PC-9 (cell line): Measurements from ENCODE around the gene ANO4. TPM values are rescaled to one million over a fixed set of nuclear protein-coding genes. Genes with fewer than 3 reads are reported as not detected.

Experiments
- BruUV-seq: library from RNA; stranded (reverse); fragments of 400-500 nt; replicated peaks from 2 replicates; lab custom pipeline; 2021; lab: Mats Ljungman, UMichigan
- CTCF ChIA-PET: fragments of 300-600 bp; sonication (Branson Sonifier 250); formaldehyde crosslinking; loops from one replicate; lab custom pipeline; 2022; ENCODE audit warnings: antibody characterized with exemption; lab: Charles Lee
- POLR2A ChIA-PET: fragments of 300-600 bp; sonication (Branson Sonifier 250); formaldehyde crosslinking; loops from one replicate; lab custom pipeline; 2022; ENCODE audit warnings: antibody characterized with exemption; ENCODE audit not compliant: unreplicated experiment; lab: Charles Lee
- DNase-seq, 2 experiments: peaks; one replicate each; pipeline versions ENCODE4 v3.0.0 to v3.0.0-alpha.2; 2015 to 2022; ENCODE audit warnings: mixed read lengths in 1 of 2
- H2AFZ ChIP-seq: fragments of 200-600 bp; sonication (generic); 2 replicates; pipeline ENCODE4 v1.8.1; 2017; ENCODE audit warnings: antibody characterized with exemption
- H3F3A ChIP-seq: fragments of 200-600 bp; sonication (generic); 2 replicates; pipeline ENCODE4 v1.8.1; 2017; ENCODE audit warnings: antibody characterized with exemption, mild to moderate bottlenecking, low read depth; ENCODE audit not compliant: insufficient read depth
- H3K27ac ChIP-seq: fragments of 200-600 bp; sonication (generic); 2 replicates; pipeline ENCODE4 v1.6.1; 2016; ENCODE audit warnings: mixed run types
- H3K27me3 ChIP-seq: fragments of 200-600 bp; sonication (generic); 2 replicates; pipeline ENCODE4 v1.6.1; 2016; ENCODE audit warnings: low read depth, mixed run types; ENCODE audit not compliant: insufficient read depth
- H3K36me3 ChIP-seq: fragments of 200-600 bp; sonication (generic); 2 replicates; pipeline ENCODE4 v1.6.1; 2016; ENCODE audit warnings: low read depth, mixed run types
- H3K4me1 ChIP-seq: fragments of 200-600 bp; sonication (generic); replicated peaks from 2 replicates; pipeline ENCODE4 v1.6.1; 2016; ENCODE audit warnings: mixed run types; ENCODE audit not compliant: insufficient read depth
- H3K4me2 ChIP-seq: fragments of 200-600 bp; sonication (generic); 2 replicates; pipeline ENCODE4 v1.6.1; 2017; ENCODE audit warnings: mixed run types
- H3K4me3 ChIP-seq: fragments of 200-600 bp; sonication (generic); 2 replicates; pipeline ENCODE4 v1.6.1; 2016; ENCODE audit warnings: mixed run types
- H3K79me2 ChIP-seq: fragments of 200-600 bp; sonication (generic); 2 replicates; pipeline ENCODE4 v1.6.1; 2017; ENCODE audit warnings: low read depth, mixed run types
- H3K9me2 ChIP-seq: fragments of 200-600 bp; sonication (generic); 2 replicates; pipeline ENCODE4 v1.8.1; 2017; ENCODE audit warnings: mild to moderate bottlenecking; ENCODE audit not compliant: insufficient read depth
- H3K9me3 ChIP-seq: fragments of 200-600 bp; sonication (generic); 2 replicates; pipeline ENCODE4 v1.8.1; 2016; ENCODE audit warnings: low read depth; ENCODE audit not compliant: insufficient read depth
- H4K20me1 ChIP-seq: fragments of 200-600 bp; sonication (generic); 2 replicates; pipeline ENCODE4 v1.8.1; 2017; ENCODE audit not compliant: insufficient read depth
- EZH2 ChIP-seq: fragments of 200-600 bp; sonication (generic); IDR thresholded peaks from 2 replicates; pipeline ENCODE4 v1.8.0; 2017; ENCODE audit warnings: antibody characterized with exemption, low read depth
- intact Hi-C: fragments of 100-400 bp; cut with micrococcal nuclease; formaldehyde crosslinking; loops from one replicate; pipeline ENCODE4 v1.10.0; 2022; ENCODE audit not compliant: unreplicated experiment
- total RNA-seq: library from RNA; stranded (reverse); gene quantifications from 2 replicates; pipeline ENCODE4 v1.2.3, GENCODE V29; 2021
- TF ChIP-seq, protein P1 (sequence below): fragments of 200-600 bp; sonication (generic); conservative IDR thresholded peaks from 2 replicates; pipeline ENCODE4 v1.6.1; 2017; ENCODE audit warnings: mixed run types, antibody characterized with exemption, mild to moderate bottlenecking, moderate library complexity

Gene ANO4
- total RNA-seq, 1 experiment from 2014 or later: not detected

GRCh38 chr12:100974747-100975146 lies 180.2 kb downstream of the ANO4 start:
- H2AFZ ChIP-seq: no peak overlapping the region
- TF ChIP-seq, protein P1, sequence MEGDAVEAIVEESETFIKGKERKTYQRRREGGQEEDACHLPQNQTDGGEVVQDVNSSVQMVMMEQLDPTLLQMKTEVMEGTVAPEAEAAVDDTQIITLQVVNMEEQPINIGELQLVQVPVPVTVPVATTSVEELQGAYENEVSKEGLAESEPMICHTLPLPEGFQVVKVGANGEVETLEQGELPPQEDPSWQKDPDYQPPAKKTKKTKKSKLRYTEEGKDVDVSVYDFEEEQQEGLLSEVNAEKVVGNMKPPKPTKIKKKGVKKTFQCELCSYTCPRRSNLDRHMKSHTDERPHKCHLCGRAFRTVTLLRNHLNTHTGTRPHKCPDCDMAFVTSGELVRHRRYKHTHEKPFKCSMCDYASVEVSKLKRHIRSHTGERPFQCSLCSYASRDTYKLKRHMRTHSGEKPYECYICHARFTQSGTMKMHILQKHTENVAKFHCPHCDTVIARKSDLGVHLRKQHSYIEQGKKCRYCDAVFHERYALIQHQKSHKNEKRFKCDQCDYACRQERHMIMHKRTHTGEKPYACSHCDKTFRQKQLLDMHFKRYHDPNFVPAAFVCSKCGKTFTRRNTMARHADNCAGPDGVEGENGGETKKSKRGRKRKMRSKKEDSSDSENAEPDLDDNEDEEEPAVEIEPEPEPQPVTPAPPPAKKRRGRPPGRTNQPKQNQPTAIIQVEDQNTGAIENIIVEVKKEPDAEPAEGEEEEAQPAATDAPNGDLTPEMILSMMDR: no peak
- TF ChIP-seq EZH2: no peak
- H3K9me3 ChIP-seq: no peaks in the 10 kb centered on the region
- H3F3A ChIP-seq: no peaks in the 10 kb centered on the region
- no peaks in the 10 kb centered on the region for H4K20me1 ChIP-seq
- H3K9me2 ChIP-seq: no peaks in the 10 kb centered on the region
- BruUV-seq: no TSS peak
- H3K27ac ChIP-seq: no peak overlapping the region
- intact Hi-C loops: no loop called here
- POLR2A ChIA-PET: interaction anchor here (0.6 kb wide), 1 partner anchor 45 kb away, joined by 6 read pairs; no protein-coding TSS in a partner anchor
- H3K36me3 ChIP-seq: no peaks in the 10 kb centered on the region
- CTCF ChIA-PET: no interaction called here
- H3K27me3 ChIP-seq: no peaks in the 10 kb centered on the region
- H3K4me3 ChIP-seq: no peak overlapping the region
- no peaks in the 10 kb centered on the region for H3K4me1 ChIP-seq
- no peak overlapping the region for H3K4me2 ChIP-seq
- no peaks in the 10 kb centered on the region for H3K79me2 ChIP-seq
- DNase-seq: no peak

GRCh38 chr12:100976735-100977134 lies 182.2 kb downstream of the ANO4 start:
- Histone ChIP-seq H3K9me2 (no peaks in the 10 kb centered on the region), H3K4me3 (no peak overlapping the region), H3K4me1 (no peaks in the 10 kb centered on the region), H3K4me2 (no peak overlapping the region), H3K27me3 (no peaks in the 10 kb centered on the region), H3K79me2 (no peaks in the 10 kb centered on the region), H3K9me3 (no peaks in the 10 kb centered on the region), H3K27ac (no peak overlapping the region), H4K20me1 (no peaks in the 10 kb centered on the region), H3K36me3 (no peaks in the 10 kb centered on the region), H2AFZ (no peak overlapping the region), H3F3A (no peaks in the 10 kb centered on the region)
- POLR2A ChIA-PET: no interaction called here
- no peak for TF ChIP-seq EZH2
- TF ChIP-seq, protein P1: no peak
- no TSS peak for BruUV-seq
- no peak for DNase-seq
- intact Hi-C loops: no loop called here
- CTCF ChIA-PET: no interaction called here

DNA sequence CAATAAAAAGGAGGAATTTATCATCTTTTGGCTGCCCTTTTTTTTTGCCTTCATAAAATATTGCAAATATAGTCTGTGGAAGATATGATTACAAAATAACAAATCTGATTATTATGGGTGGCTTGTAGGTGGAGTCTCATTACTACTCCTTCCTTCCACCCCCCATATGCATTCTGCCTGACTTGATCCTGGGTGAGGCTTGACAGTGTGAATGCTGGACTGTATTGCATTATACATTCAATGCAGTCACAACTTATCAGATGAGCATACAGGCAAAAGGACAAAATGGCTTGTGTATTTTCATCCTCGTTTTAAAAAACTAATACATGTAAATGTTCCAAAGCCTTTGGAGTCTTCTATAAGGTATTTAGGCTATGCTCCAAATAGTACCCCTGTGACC lies 186.3 kb downstream of the ANO4 start:
- intact Hi-C loops: no loop called here
- ChIA-PET POLR2A (no interaction called here), CTCF (no interaction called here)
- DNase-seq: no peak
- no peaks in the 10 kb centered on the region for H3K79me2 ChIP-seq
- H3K4me3 ChIP-seq: no peak overlapping the region
- no peak for TF ChIP-seq EZH2
- TF ChIP-seq, protein P1: no peak
- no TSS peak for BruUV-seq
- no peaks in the 10 kb centered on the region for H3K9me3 ChIP-seq
- H3F3A ChIP-seq: no peaks in the 10 kb centered on the region
- no peaks in the 10 kb centered on the region for H4K20me1 ChIP-seq
- H3K27ac ChIP-seq: no peak overlapping the region
- no peak overlapping the region for H2AFZ ChIP-seq
- no peaks in the 10 kb centered on the region for H3K4me1 ChIP-seq
- no peaks in the 10 kb centered on the region for H3K27me3 ChIP-seq
- H3K4me2 ChIP-seq: no peak overlapping the region
- no peaks in the 10 kb centered on the region for H3K9me2 ChIP-seq
- no peaks in the 10 kb centered on the region for H3K36me3 ChIP-seq
